Fibroblast of villous mesenchyme (primary cell): ENCODE measurements around the gene COMMD8. TPM values are rescaled to one million over a fixed set of nuclear protein-coding genes. Genes with fewer than 3 reads are reported as not detected.
A peak's percentile ranks its signal among the peaks of the same experiment; 100 is the strongest.

Experiments used
- DNase-seq: peaks from one replicate; pipeline ENCODE4 v3.0.0-alpha.2; 2010; ENCODE audit warnings: low read depth
- H3K4me3 ChIP-seq: 2 replicates; pipeline ENCODE4 v1.5.1; 2011; ENCODE audit warnings: low read depth, mild to moderate bottlenecking, low read length
- CTCF ChIP-seq: IDR thresholded peaks from 2 replicates; pipeline ENCODE4 v1.5.1; 2012; ENCODE audit warnings: low read depth, mild to moderate bottlenecking, low read length; ENCODE audit not compliant: insufficient read depth
- total RNA-seq: library from RNA; depleted of rRNA; stranded (reverse); fragments of >200 nt; gene quantifications from 2 replicates; pipeline ENCODE4 v1.2.3, GENCODE V29; 2012

COMMD8 gene
- total RNA-seq, 1 donor = 39.3 TPM

- H3K4me3 ChIP-seq = no peak overlapping the region
- DNase-seq = peak; percentile 37
- no peak for TF ChIP-seq CTCF
Observed at GRCh38 chr4:47468706-47469365, 5.3 kb upstream of the COMMD8 start.

GRCh38 chr4:47466056-47466785 lies 2.7 kb upstream of the COMMD8 start:
- TF ChIP-seq CTCF = no peak
- DNase-seq = no peak
- H3K4me3 ChIP-seq = no peak overlapping the region

GRCh38 chr4:47465004-47465403 lies 1.5 kb upstream of the COMMD8 start:
- no peak overlapping the region for H3K4me3 ChIP-seq
- no peak for DNase-seq
- no peak for TF ChIP-seq CTCF

GRCh38 chr4:47462799-47463234 lies 685 bp downstream of the COMMD8 start:
- no peak for TF ChIP-seq CTCF
- peak; percentile 8 for DNase-seq
- peak overlapping the region; percentile 81 for H3K4me3 ChIP-seq

- TF ChIP-seq CTCF = no peak
- H3K4me3 ChIP-seq = no peak overlapping the region
- no peak for DNase-seq
Observed at GRCh38 chr4:47451657-47452056, 11.8 kb downstream of the COMMD8 start.

GRCh38 chr4:47444031-47444430 lies 19.5 kb downstream of the COMMD8 start:
- H3K4me3 ChIP-seq = no peak overlapping the region
- no peak for DNase-seq
- no peak for TF ChIP-seq CTCF
